ENCODE results near the gene SRGAP3. TPM values are rescaled to one million over a fixed set of nuclear protein-coding genes. Genes with fewer than 3 reads are reported as not detected.

SRGAP3 gene
- polyA plus RNA-seq, 2 donors: 1.3 to 3.3 TPM

DNA sequence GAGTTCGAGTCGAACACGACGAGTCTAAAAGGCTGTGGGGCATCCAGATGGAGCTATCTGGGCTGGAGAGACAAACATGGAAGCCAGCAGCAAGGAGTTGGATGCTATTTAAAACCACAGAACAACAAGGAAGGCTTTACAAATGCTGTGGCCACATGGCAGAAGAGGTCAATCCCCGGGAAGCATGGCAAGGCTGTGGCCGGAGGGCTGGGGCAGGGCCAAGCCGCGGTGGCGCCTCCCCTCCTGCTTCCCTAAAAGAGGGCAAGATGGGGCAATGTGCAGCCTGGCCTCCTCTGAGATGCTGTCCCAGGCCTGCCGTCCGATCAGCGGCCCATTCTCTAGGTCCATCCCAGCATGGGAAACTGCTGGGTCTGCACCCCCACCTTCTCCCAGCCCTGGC, 139.1 kb downstream of the SRGAP3 start:
- no peak overlapping the region for H3K4me3 ChIP-seq (ENCODE audit: low read depth in 1 of 2, low read length in 2 of 2)
- H3K4me1 ChIP-seq (ENCODE audit: control insufficient read depth in 2 of 2, insufficient read depth in 2 of 2, low read length in 1 of 2): no peaks in the 10 kb centered on the region
- WGBS, 2 donors: 92 to 93% methylated on average over 12 of the region's 12 CpGs
- no peaks in the 10 kb centered on the region for H3K27me3 ChIP-seq (ENCODE audit: control insufficient read depth in 1 of 2, insufficient read depth in 2 of 2, low read length in 2 of 2)
- no peaks in the 10 kb centered on the region for H3K36me3 ChIP-seq (ENCODE audit: control insufficient read depth in 2 of 2, insufficient read depth in 2 of 2, low read length in 1 of 2)
- H3K27ac ChIP-seq (ENCODE audit: low read depth in 2 of 2, low read length in 1 of 2): no peak overlapping the region
- H3K9me3 ChIP-seq (ENCODE audit: control insufficient read depth in 2 of 2, insufficient read depth in 1 of 2, low read depth in 1 of 2, low read length in 1 of 2): no peaks in the 10 kb centered on the region

DNA sequence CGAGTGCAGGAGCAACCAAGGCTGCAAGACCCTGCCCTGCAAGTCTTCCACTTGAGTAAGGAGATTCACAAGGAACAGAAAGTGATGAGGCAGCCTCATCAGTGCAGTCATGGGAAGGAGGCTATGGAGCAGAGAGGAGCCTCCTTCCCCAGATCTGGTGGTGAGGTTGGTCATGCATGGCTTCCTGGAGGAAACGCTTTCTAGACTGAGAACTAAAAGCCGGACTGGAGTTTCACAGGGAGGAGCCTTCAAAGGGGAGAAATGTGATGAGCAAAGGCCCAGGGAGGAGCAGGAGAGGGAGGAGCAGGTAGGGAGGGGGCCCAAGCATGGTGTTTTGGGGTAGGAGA, 139.9 kb downstream of the SRGAP3 start:
- H3K27ac ChIP-seq (ENCODE audit: low read depth in 2 of 2, low read length in 1 of 2): no peak overlapping the region
- H3K4me3 ChIP-seq (ENCODE audit: low read depth in 1 of 2, low read length in 2 of 2): no peak overlapping the region
- H3K9me3 ChIP-seq (ENCODE audit: control insufficient read depth in 2 of 2, insufficient read depth in 1 of 2, low read depth in 1 of 2, low read length in 1 of 2): no peaks in the 10 kb centered on the region
- H3K4me1 ChIP-seq (ENCODE audit: control insufficient read depth in 2 of 2, insufficient read depth in 2 of 2, low read length in 1 of 2): no peaks in the 10 kb centered on the region
- peaks cover 0 to 2% of the 10 kb centered on the region in 2 donors for H3K36me3 ChIP-seq (ENCODE audit: control insufficient read depth in 2 of 2, insufficient read depth in 2 of 2, low read length in 1 of 2)
- H3K27me3 ChIP-seq (ENCODE audit: control insufficient read depth in 1 of 2, insufficient read depth in 2 of 2, low read length in 2 of 2): no peaks in the 10 kb centered on the region
- WGBS, 2 donors: 83 to 89% methylated on average over 3 of the region's 3 CpGs

DNA sequence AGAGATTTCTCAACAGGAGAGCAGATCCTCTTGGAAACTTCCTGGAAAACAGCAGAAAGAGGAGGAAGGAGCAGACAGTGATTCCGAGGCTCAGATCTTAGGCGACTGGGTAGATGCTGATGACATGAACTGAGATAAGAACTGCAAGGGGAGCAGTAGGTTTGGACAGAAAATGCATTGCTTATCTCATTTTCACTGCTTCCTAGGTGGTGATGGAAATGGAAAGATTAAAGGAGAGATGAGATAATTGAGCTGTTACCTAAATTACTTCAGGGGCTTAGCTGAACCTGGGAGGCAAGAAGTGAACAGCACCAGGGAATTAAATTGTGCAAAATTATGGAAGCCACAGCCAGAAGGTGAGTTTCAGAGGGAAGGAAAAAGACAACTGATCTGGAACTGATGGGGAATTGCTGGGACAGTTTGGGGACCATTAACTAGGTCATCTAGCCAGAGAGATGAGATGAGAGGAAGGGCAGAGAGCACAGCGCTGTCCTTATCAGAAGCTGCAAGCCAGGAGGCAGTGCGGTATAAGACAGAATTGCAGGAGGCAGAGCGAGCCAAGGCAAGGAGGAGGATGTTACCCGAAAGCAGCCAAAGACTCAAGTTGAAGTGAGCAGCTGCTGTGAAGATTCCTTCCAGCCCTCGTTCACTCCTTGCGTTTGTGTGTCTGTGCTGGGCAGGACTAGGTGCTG, 140.4 kb downstream of the SRGAP3 start:
- Histone ChIP-seq H3K36me3 (ENCODE audit: control insufficient read depth in 2 of 2, insufficient read depth in 2 of 2, low read length in 1 of 2) (peaks cover 0 to 4% of the 10 kb centered on the region in 2 donors), H3K9me3 (ENCODE audit: control insufficient read depth in 2 of 2, insufficient read depth in 1 of 2, low read depth in 1 of 2, low read length in 1 of 2) (no peaks in the 10 kb centered on the region), H3K27ac (ENCODE audit: low read depth in 2 of 2, low read length in 1 of 2) (no peak overlapping the region), H3K27me3 (ENCODE audit: control insufficient read depth in 1 of 2, insufficient read depth in 2 of 2, low read length in 2 of 2) (no peaks in the 10 kb centered on the region), H3K4me1 (ENCODE audit: control insufficient read depth in 2 of 2, insufficient read depth in 2 of 2, low read length in 1 of 2) (no peaks in the 10 kb centered on the region), H3K4me3 (ENCODE audit: low read depth in 1 of 2, low read length in 2 of 2) (no peak overlapping the region)
- WGBS, 2 donors: 80 to 82% methylated on average over 8 of the region's 8 CpGs

DNA sequence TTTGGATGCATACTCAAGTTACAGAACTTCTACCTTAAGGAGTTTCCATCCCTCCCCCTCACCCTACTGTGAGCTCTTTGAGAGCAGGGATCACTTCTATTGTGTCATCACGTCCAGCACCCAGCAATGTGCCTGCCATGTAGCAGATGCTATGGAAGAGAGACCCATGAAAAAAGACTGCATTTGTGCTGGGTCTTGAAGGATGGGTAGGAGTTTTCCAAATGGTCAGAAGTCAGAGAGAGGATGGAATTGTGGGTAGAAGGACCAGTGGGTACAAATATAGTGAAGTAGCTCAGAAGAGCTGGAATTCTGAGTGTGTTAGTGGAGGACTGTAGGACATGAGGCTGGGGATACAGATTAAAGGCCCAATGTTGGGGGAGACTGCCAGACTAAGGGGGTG, 141.7 kb downstream of the SRGAP3 start:
- Histone ChIP-seq H3K27me3 (ENCODE audit: control insufficient read depth in 1 of 2, insufficient read depth in 2 of 2, low read length in 2 of 2) (no peaks in the 10 kb centered on the region), H3K9me3 (ENCODE audit: control insufficient read depth in 2 of 2, insufficient read depth in 1 of 2, low read depth in 1 of 2, low read length in 1 of 2) (no peaks in the 10 kb centered on the region), H3K4me1 (ENCODE audit: control insufficient read depth in 2 of 2, insufficient read depth in 2 of 2, low read length in 1 of 2) (no peaks in the 10 kb centered on the region), H3K4me3 (ENCODE audit: low read depth in 1 of 2, low read length in 2 of 2) (no peak overlapping the region), H3K36me3 (ENCODE audit: control insufficient read depth in 2 of 2, insufficient read depth in 2 of 2, low read length in 1 of 2) (peaks cover 0 to 4% of the 10 kb centered on the region in 2 donors), H3K27ac (ENCODE audit: low read depth in 2 of 2, low read length in 1 of 2) (no peak overlapping the region)
- 87 to 91% methylated on average over 1 of the region's 1 CpG for WGBS, 2 donors

DNA sequence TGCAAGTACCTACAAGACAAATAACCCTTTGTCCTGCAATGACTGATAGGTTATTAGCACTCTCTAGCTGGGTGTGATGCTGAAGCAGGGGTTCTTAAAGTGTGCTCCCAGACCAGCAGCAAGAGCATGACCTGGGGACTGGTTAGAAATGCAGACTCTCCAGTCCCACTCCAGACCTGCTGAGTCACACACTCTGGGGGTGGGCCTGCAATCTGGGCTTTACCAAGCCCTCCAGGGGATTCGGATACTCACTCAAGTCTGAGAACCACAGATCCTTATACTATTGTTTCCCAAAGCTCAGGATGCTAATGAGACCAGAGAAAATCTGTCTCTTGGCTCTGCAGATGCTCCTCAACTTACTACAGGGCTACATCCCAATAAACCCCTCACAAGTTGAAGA, 144.0 kb downstream of the SRGAP3 start:
- 68 to 76% methylated on average over 1 of the region's 1 CpG for WGBS, 2 donors
- Histone ChIP-seq H3K9me3 (ENCODE audit: control insufficient read depth in 2 of 2, insufficient read depth in 1 of 2, low read depth in 1 of 2, low read length in 1 of 2) (no peaks in the 10 kb centered on the region), H3K27me3 (ENCODE audit: control insufficient read depth in 1 of 2, insufficient read depth in 2 of 2, low read length in 2 of 2) (no peaks in the 10 kb centered on the region), H3K4me3 (ENCODE audit: low read depth in 1 of 2, low read length in 2 of 2) (no peak overlapping the region), H3K36me3 (ENCODE audit: control insufficient read depth in 2 of 2, insufficient read depth in 2 of 2, low read length in 1 of 2) (peaks cover 0 to 6% of the 10 kb centered on the region in 2 donors), H3K4me1 (ENCODE audit: control insufficient read depth in 2 of 2, insufficient read depth in 2 of 2, low read length in 1 of 2) (no peaks in the 10 kb centered on the region), H3K27ac (ENCODE audit: low read depth in 2 of 2, low read length in 1 of 2) (no peak overlapping the region)

DNA sequence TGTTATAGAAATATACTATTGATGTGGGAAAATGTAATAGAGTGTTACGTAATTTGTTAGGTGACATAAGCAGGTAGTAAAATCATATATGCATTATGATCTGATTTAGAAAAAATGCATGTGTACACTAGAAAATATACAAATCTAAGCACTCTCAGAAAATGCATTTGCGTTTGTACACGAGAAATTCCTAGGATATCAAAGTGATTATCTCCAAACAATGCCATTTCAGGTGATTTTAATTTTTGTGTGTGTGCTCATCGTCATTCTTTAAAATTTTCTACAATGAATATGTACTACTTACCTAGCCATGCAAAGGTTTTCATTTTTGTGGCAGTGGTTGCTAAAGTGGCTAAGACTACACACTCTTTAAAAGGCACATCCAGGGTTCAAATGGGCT, 145.3 kb downstream of the SRGAP3 start:
- WGBS, 2 donors: 94 to 95% methylated on average over 4 of the region's 4 CpGs
- H3K4me1 ChIP-seq (ENCODE audit: control insufficient read depth in 2 of 2, insufficient read depth in 2 of 2, low read length in 1 of 2): no peaks in the 10 kb centered on the region

DNA sequence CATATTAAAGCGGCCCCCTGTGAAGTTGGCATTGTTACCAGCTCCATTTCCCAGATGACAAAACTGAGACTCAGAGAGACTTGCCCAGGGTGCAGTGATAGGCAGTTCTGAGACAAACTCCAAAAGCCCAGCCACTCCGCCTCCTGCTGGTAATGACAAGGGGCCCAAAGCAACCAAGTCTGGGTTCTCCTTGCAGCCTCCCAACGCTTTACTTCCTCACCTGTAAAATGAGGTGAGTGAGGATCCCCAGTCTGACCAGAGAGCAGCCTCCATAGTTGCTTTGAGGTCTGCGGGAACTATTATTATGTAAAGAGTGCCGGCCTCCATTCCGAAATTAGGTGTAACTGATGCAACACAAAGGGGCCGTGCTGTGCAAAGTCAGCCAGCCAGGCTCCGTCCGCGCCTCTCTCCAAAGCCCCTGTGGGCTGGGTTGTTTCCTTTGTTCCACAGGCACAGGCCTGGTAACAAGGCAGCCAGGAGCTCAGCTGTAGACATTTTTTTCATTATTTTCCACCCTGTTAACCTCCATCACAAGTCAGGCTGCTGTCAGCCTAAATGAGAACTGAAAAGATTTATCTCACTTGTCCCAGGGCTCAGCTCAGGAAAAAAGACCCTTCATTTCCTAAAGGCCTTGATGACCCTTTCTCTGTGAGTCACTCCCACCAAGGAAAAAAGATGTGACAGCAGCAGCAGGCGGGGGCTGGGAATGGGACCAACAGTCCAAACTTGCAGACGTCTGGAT, 147.0 kb downstream of the SRGAP3 start:
- no peaks in the 10 kb centered on the region for H3K27me3 ChIP-seq (ENCODE audit: control insufficient read depth in 1 of 2, insufficient read depth in 2 of 2, low read length in 2 of 2)
- 82 to 87% methylated on average over 12 of the region's 12 CpGs for WGBS, 2 donors
- no peaks in the 10 kb centered on the region for H3K4me1 ChIP-seq (ENCODE audit: control insufficient read depth in 2 of 2, insufficient read depth in 2 of 2, low read length in 1 of 2)
- no peaks in the 10 kb centered on the region for H3K9me3 ChIP-seq (ENCODE audit: control insufficient read depth in 2 of 2, insufficient read depth in 1 of 2, low read depth in 1 of 2, low read length in 1 of 2)
- no peak overlapping the region for H3K27ac ChIP-seq (ENCODE audit: low read depth in 2 of 2, low read length in 1 of 2)
- no peak overlapping the region for H3K4me3 ChIP-seq (ENCODE audit: low read depth in 1 of 2, low read length in 2 of 2)
- H3K36me3 ChIP-seq (ENCODE audit: control insufficient read depth in 2 of 2, insufficient read depth in 2 of 2, low read length in 1 of 2): peaks cover 0 to 6% of the 10 kb centered on the region in 2 donors

More for the DNA sequence above, 145.3 kb downstream of the SRGAP3 start:
- Histone ChIP-seq H3K4me3 (ENCODE audit: low read depth in 1 of 2, low read length in 2 of 2) (no peak overlapping the region), H3K36me3 (ENCODE audit: control insufficient read depth in 2 of 2, insufficient read depth in 2 of 2, low read length in 1 of 2) (peaks cover 0 to 6% of the 10 kb centered on the region in 2 donors), H3K27me3 (ENCODE audit: control insufficient read depth in 1 of 2, insufficient read depth in 2 of 2, low read length in 2 of 2) (no peaks in the 10 kb centered on the region), H3K9me3 (ENCODE audit: control insufficient read depth in 2 of 2, insufficient read depth in 1 of 2, low read depth in 1 of 2, low read length in 1 of 2) (no peaks in the 10 kb centered on the region), H3K27ac (ENCODE audit: low read depth in 2 of 2, low read length in 1 of 2) (no peak overlapping the region)

DNA sequence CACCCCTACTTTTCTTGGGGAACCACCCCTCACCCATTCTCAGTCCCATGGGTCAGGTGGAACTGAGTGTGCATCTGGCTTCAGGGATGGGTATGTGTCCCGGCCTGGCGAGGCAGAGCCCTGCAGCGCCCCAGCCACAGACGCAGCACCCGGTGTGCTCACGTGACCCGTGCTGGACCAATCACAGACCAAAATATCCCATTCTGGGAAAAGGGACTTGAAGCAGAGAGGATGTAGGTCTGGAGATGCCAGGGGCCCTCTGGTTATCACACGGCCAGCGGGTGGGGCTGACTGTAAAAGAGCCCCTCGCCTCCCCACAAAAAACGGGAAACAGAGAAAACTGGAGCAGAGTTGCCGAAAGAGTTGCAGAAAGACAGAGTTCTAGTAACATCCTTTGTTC, 148.2 kb downstream of the SRGAP3 start:
- no peak overlapping the region for H3K27ac ChIP-seq (ENCODE audit: low read depth in 2 of 2, low read length in 1 of 2)
- H3K27me3 ChIP-seq (ENCODE audit: control insufficient read depth in 1 of 2, insufficient read depth in 2 of 2, low read length in 2 of 2): no peaks in the 10 kb centered on the region
- no peak overlapping the region for H3K4me3 ChIP-seq (ENCODE audit: low read depth in 1 of 2, low read length in 2 of 2)
- no peaks in the 10 kb centered on the region for H3K4me1 ChIP-seq (ENCODE audit: control insufficient read depth in 2 of 2, insufficient read depth in 2 of 2, low read length in 1 of 2)
- H3K36me3 ChIP-seq (ENCODE audit: control insufficient read depth in 2 of 2, insufficient read depth in 2 of 2, low read length in 1 of 2): peaks cover 0 to 6% of the 10 kb centered on the region in 2 donors
- WGBS, 2 donors: 86 to 87% methylated on average over 12 of the region's 12 CpGs
- H3K9me3 ChIP-seq (ENCODE audit: control insufficient read depth in 2 of 2, insufficient read depth in 1 of 2, low read depth in 1 of 2, low read length in 1 of 2): no peaks in the 10 kb centered on the region

DNA sequence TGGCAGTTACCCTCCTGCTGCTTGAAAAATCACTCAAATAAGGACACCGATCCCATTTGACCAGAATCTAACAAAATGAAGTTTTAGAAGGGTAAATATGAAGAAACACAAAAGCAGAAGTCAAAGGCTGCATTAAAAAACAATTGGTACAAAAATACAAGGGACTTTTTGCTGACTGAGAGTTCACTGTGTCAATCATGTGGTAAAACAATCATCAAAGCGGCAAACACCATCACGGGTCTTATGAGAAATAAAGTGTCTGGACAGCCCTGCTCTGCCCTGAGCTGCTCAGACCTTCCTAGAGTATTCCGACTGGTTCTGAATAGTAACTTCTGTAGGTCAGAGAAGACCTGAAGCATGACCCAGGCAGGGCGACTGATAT, 148.9 kb downstream of the SRGAP3 start:
- Histone ChIP-seq H3K4me3 (ENCODE audit: low read depth in 1 of 2, low read length in 2 of 2) (no peak overlapping the region), H3K36me3 (ENCODE audit: control insufficient read depth in 2 of 2, insufficient read depth in 2 of 2, low read length in 1 of 2) (peaks cover 0 to 6% of the 10 kb centered on the region in 2 donors), H3K27me3 (ENCODE audit: control insufficient read depth in 1 of 2, insufficient read depth in 2 of 2, low read length in 2 of 2) (no peaks in the 10 kb centered on the region), H3K27ac (ENCODE audit: low read depth in 2 of 2, low read length in 1 of 2) (no peak overlapping the region), H3K4me1 (ENCODE audit: control insufficient read depth in 2 of 2, insufficient read depth in 2 of 2, low read length in 1 of 2) (no peaks in the 10 kb centered on the region), H3K9me3 (ENCODE audit: control insufficient read depth in 2 of 2, insufficient read depth in 1 of 2, low read depth in 1 of 2, low read length in 1 of 2) (no peaks in the 10 kb centered on the region)
- WGBS, 2 donors: 87 to 88% methylated on average over 5 of the region's 5 CpGs

Measured in esophagus (tissue), 2 donors.